GM21526 (cell line): ENCODE data around the gene DYRK3.
"Not testable (repeated sequence)": the region's sequence is repeated elsewhere in the genome, so short reads cannot be mapped to it uniquely, and the experiment has no call there.

Source experiments
- ATAC-seq: cut with Tn5 transposase; IDR thresholded peaks from one replicate; pipeline ENCODE4 v1.9.1; 2021; ENCODE audit warnings: moderate library complexity; ENCODE audit not compliant: unreplicated experiment, low FRiP score

Gene DYRK3

DNA sequence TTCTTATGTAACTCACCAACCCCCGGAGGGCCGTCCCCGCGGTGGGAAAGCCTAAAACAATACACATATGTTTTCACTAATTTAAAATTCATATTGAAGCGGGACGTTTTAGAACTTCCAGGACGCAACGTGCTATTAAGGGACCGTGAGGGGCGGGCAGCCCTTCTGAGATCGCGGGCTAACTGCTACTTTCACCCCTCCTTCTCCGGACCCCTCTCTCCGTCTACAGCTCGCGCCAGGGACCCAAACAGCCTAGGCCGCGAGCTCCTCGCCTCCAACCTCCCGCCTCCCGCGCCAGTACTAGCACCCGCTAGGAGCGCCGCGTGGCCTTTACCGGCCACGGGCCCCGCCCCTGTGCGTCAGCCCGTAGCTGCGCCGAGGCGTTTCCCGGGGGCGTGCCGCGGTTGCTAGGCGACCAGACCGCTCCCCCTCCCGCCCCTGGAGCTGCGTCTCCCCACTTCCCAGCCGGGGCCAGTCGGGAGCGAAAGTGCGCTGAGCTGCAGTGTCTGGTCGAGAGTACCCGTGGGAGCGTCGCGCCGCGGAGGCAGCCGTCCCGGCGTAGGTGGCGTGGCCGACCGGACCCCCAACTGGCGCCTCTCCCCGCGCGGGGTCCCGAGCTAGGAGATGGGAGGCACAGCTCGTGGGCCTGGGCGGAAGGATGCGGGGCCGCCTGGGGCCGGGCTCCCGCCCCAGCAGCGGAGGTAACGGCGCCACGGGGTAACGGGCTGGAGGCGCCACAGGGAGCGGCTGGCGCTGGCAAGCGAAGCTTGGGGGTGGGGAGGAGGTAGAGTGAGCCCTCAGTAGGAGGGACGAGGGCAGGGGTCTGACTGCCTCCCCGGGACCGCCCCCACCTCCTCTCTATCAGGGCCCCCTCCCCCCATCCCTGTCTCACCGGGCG, at the start of gene DYRK3:
Gene DYRK3, plus strand, starts transcription at position 457 of the 898 bp plus-strand sequence. Its CDS starts 168 bp downstream, at position 625.
- peak; percentile 84 for ATAC-seq

- no peak for ATAC-seq
Measured at GRCh38 chr1:206586501-206587445, 48.6 kb upstream of the DYRK3 start.

- no peak for ATAC-seq
Measured at GRCh38 chr1:206587904-206588303, 47.4 kb upstream of the DYRK3 start.

GRCh38 chr1:206588492-206588891, 46.8 kb upstream of the DYRK3 start:
- ATAC-seq: no peak

- no peak for ATAC-seq
Measured at GRCh38 chr1:206589206-206589605, 46.1 kb upstream of the DYRK3 start.

- no peak for ATAC-seq
Measured at GRCh38 chr1:206590025-206590758, 45.1 kb upstream of the DYRK3 start.

- ATAC-seq: no peak
Measured at GRCh38 chr1:206591226-206591625, 44.1 kb upstream of the DYRK3 start.

- no peak for ATAC-seq
Measured at GRCh38 chr1:206591696-206592095, 43.6 kb upstream of the DYRK3 start.

- no peak for ATAC-seq
Measured at GRCh38 chr1:206593351-206593925, 41.9 kb upstream of the DYRK3 start.

GRCh38 chr1:206595581-206596318, 39.6 kb upstream of the DYRK3 start:
- no peak for ATAC-seq

- ATAC-seq: no peak
Measured at GRCh38 chr1:206596319-206596666, 39.0 kb upstream of the DYRK3 start.

- no peak for ATAC-seq
Measured at GRCh38 chr1:206600527-206600926, 34.8 kb upstream of the DYRK3 start.

- no peak for ATAC-seq
Measured at GRCh38 chr1:206604861-206605260, 30.5 kb upstream of the DYRK3 start.

- no peak for ATAC-seq
Measured at GRCh38 chr1:206606867-206607266, 28.5 kb upstream of the DYRK3 start.

- no peak for ATAC-seq
Measured at GRCh38 chr1:206608108-206608698, 27.1 kb upstream of the DYRK3 start.

GRCh38 chr1:206609229-206609991, 25.9 kb upstream of the DYRK3 start:
- no peak for ATAC-seq

DNA sequence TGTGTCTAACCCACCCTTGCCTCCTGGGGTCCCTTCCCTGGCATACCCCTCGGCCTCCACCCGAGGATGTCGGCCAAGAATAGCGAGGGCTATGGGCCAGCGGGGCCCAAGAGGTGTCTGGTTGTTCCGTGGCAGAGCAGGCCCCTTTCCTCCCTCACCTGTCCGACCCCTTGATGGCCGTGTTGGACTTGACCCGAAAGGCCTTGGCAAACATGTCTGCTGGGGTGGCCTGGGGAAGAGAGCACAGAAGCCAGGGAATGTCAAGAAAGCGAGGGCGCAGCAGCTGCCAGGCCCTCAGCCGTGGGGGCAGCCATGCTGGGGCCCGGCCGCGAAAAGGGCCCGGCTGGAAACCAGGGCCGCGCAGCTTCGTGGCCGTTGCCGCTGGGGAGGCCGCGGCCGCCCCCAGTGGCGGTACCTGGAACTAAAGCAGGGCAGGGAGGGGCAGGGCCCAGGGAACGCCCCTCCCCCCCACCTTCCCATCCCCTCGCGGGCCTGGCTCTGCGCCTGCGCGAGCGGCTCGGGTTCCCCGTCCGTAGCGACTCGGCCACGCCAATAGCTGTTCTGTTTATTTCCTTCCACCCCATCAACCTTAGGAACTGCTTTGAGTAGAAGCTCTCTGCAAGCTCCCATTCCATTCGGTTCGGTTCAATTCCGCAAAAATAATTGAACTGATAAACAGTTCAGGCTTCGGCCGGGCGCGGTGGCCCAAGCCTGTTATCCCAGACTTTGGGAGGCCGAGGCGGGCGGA, 23.0 kb upstream of the DYRK3 start, which contains the start of gene EIF2D:
Gene EIF2D, minus strand, starts transcription at position 337 of the 748 bp plus-strand sequence. Its CDS starts 123 bp downstream, at position 214.
- ATAC-seq: peak; percentile 86

GRCh38 chr1:206626396-206626795, 8.9 kb upstream of the DYRK3 start:
- ATAC-seq: not testable (repeated sequence)
